Progenitor cell of endocrine pancreas (in vitro differentiated cells): ENCODE results near the gene MAML2. TPM values are rescaled to one million over a fixed set of nuclear protein-coding genes. Genes with fewer than 3 reads are reported as not detected.

ENCODE experiments used
- DNase-seq: peaks from one replicate; pipeline ENCODE4 v3.0.0; 2021; ENCODE audit warnings: low spot score; ENCODE audit not compliant: unreplicated experiment
- H3K27ac Mint-ChIP-seq: 2 replicates; pipeline ENCODE4 v1.8.0; 2021; ENCODE audit warnings: mild to moderate bottlenecking, moderate library complexity, mixed read lengths
- H3K27me3 Mint-ChIP-seq: 2 replicates; pipeline ENCODE4 v1.8.0; 2021; ENCODE audit warnings: mixed read lengths
- H3K36me3 Mint-ChIP-seq: 2 replicates; pipeline ENCODE4 v1.8.0; 2022; ENCODE audit warnings: mixed read lengths; ENCODE audit not compliant: insufficient read depth
- H3K4me1 Mint-ChIP-seq: 2 replicates; pipeline ENCODE4 v1.8.0; 2021; ENCODE audit warnings: low read depth, mixed read lengths
- H3K4me3 Mint-ChIP-seq: 2 replicates; pipeline ENCODE4 v1.8.0; 2021; ENCODE audit warnings: low read depth, mild to moderate bottlenecking, moderate library complexity, mixed read lengths
- H3K9me3 Mint-ChIP-seq: 2 replicates; pipeline ENCODE4 v1.8.0; 2021; ENCODE audit warnings: low read depth, mixed read lengths
- CTCF ChIP-seq: fragments of 200-600 bp; sonication (generic); IDR thresholded peaks from one replicate; pipeline ENCODE4 v1.5.0; 2021; ENCODE audit warnings: antibody characterized with exemption, mild to moderate bottlenecking; ENCODE audit not compliant: unreplicated experiment
- total RNA-seq: library from RNA; stranded (reverse); gene quantifications from 2 replicates; pipeline ENCODE4 v1.2.1, GENCODE V29; 2021

The MAML2 gene
- total RNA-seq, 1 donor from 2014 or later = 17.6 TPM

DNA sequence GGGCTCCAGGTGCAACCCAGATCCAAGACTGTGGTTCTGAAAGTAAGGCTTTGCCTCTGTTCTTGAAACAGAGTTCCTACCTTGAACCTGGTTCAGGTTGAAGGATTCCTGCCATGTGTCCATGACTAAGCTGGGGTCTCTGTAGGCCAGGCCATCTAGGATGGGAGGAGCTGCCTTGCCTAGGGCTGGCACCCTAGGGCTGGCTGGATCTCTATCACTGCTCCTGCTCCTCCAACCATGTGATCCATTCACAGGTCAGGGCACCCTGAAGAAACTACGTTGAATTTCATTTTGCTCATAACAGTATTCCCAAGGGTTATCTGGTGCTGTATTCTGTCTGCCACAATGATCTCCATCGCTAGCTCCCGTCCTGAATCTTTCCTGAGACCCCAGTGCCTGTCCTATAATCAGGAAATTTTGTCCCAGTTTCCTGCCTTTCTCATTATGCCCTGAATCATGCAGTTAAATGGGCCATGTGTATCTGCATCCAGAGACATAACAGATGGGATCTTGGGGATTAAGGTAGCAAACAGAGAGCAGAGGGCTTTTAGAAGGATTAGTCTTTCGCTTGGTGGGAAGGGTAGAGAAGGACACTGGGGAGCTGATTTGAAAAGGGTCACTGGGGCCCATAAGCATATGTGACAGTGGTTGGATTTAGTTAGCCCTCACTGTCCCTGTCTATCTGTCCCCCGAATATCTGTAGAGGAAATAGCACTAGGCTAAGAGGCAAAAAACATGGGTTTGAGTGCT is 320.9 kb downstream of the MAML2 start:
- TF ChIP-seq CTCF = no peak
- DNase-seq = no peak
- Mint-ChIP-seq H3K4me3 (no peak overlapping the region), H3K4me1 (peaks cover 3% of the 10 kb centered on the region), H3K9me3 (no peaks in the 10 kb centered on the region), H3K36me3 (no peaks in the 10 kb centered on the region), H3K27me3 (no peaks in the 10 kb centered on the region), H3K27ac (no peak overlapping the region)

GRCh38 chr11:96019810-96020747 is 322.9 kb downstream of the MAML2 start:
- TF ChIP-seq CTCF = no peak
- Mint-ChIP-seq H3K4me1 (peaks cover 3% of the 10 kb centered on the region), H3K36me3 (no peaks in the 10 kb centered on the region), H3K4me3 (no peak overlapping the region), H3K27ac (peak overlapping the region; percentile 9), H3K27me3 (no peaks in the 10 kb centered on the region), H3K9me3 (no peaks in the 10 kb centered on the region)
- DNase-seq = no peak

DNA sequence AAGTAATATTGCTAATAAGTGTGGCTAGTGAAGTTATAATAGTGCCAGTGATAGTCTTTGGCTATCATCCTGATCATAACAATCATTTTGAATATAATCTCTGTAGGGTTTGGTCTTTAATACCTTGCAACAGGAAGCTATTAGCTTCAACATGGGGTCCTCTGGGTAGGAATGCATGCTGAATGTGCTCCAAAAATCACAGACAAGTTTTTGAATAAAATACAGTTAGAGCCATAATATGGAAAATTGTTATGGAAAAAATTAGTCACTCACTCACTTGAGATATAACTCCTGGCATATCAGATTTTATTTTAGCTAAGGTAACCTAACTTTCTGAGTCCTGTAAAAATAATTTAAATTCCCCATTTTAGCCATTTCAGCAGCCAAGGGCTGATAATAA is 323.7 kb downstream of the MAML2 start:
- no peak overlapping the region for H3K27ac Mint-ChIP-seq

DNA sequence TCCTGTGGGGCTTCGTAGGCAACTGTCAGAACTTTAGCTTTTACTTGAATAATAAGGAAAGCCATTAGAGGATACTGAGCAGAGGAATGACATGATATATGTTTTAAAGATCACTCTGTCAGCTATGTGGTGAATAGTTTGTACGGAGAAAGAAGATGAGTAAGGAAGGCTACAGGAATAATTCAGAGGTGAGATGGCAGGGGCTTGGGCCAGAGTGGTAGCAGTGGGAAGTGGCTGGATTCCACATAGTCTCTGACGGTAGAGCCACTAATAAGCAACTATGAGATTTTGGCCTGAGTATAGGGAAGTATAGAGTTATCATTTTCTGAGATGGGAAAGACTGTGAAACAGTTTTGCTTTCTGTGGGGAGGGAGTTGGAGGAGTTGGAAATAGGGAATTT is 325.1 kb downstream of the MAML2 start:
- Mint-ChIP-seq H3K36me3 (no peaks in the 10 kb centered on the region), H3K4me3 (no peak overlapping the region), H3K27me3 (no peaks in the 10 kb centered on the region), H3K27ac (no peak overlapping the region), H3K9me3 (no peaks in the 10 kb centered on the region), H3K4me1 (peaks cover 19% of the 10 kb centered on the region)
- TF ChIP-seq CTCF = no peak
- DNase-seq = no peak

More for the DNA sequence above, 323.7 kb downstream of the MAML2 start:
- Mint-ChIP-seq H3K9me3 (no peaks in the 10 kb centered on the region), H3K4me3 (no peak overlapping the region), H3K27me3 (no peaks in the 10 kb centered on the region), H3K36me3 (no peaks in the 10 kb centered on the region), H3K4me1 (peaks cover 8% of the 10 kb centered on the region)
- TF ChIP-seq CTCF = no peak
- no peak for DNase-seq

GRCh38 chr11:96016978-96017502 is 326.0 kb downstream of the MAML2 start:
- no peak overlapping the region for H3K4me3 Mint-ChIP-seq
- H3K36me3 Mint-ChIP-seq = no peaks in the 10 kb centered on the region
- H3K27ac Mint-ChIP-seq = no peak overlapping the region
- peaks cover 26% of the 10 kb centered on the region for H3K4me1 Mint-ChIP-seq
- DNase-seq = no peak
- TF ChIP-seq CTCF = no peak
- no peaks in the 10 kb centered on the region for H3K27me3 Mint-ChIP-seq
- no peaks in the 10 kb centered on the region for H3K9me3 Mint-ChIP-seq
